ENCODE results near the gene NUDC. TPM values are rescaled to one million over a fixed set of nuclear protein-coding genes. Genes with fewer than 3 reads are reported as not detected.

NUDC gene
- total RNA-seq, 1 experiment from 2014 or later, result 118 TPM

- Histone ChIP-seq H2AFZ (ENCODE audit: low read length) (no peak overlapping the region), H3T11ph (ENCODE audit: low read length) (no peak overlapping the region), H3K23me2 (ENCODE audit: insufficient read length, low read depth, low read length, poor library complexity, severe bottlenecking) (peaks cover 3% of the 10 kb centered on the region), H3K56ac (ENCODE audit: insufficient read length, low read depth, low read length) (no peak overlapping the region), H3K9ac (ENCODE audit: extremely low read depth, insufficient read length, low read length) (no peak overlapping the region), H4K20me1 (ENCODE audit: control insufficient read depth, insufficient read depth, insufficient read length) (no peaks in the 10 kb centered on the region), H2AK5ac (ENCODE audit: insufficient read length, low read length) (no peak overlapping the region), H3K27ac (ENCODE audit: insufficient read length, low read depth, low read length) (no peak overlapping the region), H4K91ac (ENCODE audit: insufficient read length, low read depth, low read length) (no peak overlapping the region), H3K4me2 (ENCODE audit: insufficient read depth, insufficient read length, low read length) (no peak overlapping the region), H3K79me1 (ENCODE audit: insufficient read depth, low read depth, low read length, poor library complexity, severe bottlenecking) (no peaks in the 10 kb centered on the region), H2BK12ac (ENCODE audit: insufficient read length, low read depth, low read length) (no peak overlapping the region), H2BK5ac (ENCODE audit: insufficient read length, low read length) (no peak overlapping the region), H3K14ac (ENCODE audit: insufficient read depth, low read length) (no peak overlapping the region), H3K4ac (ENCODE audit: low read depth, low read length) (no peak overlapping the region), H3K18ac (ENCODE audit: insufficient read length, low read depth, low read length) (no peak overlapping the region), H4K5ac (ENCODE audit: insufficient read length, low read depth, low read length) (no peak overlapping the region), H3K27me3 (ENCODE audit: insufficient read depth, low read length) (no peaks in the 10 kb centered on the region), H2BK120ac (ENCODE audit: low read depth, low read length, poor library complexity, severe bottlenecking) (no peak overlapping the region), H3K4me1 (ENCODE audit: insufficient read depth, low read length) (no peaks in the 10 kb centered on the region), H4K8ac (replicated peaks; ENCODE audit: insufficient read length, low read depth, low read length) (no peak overlapping the region), H2BK20ac (ENCODE audit: low read depth, low read length, poor library complexity, severe bottlenecking) (no peak overlapping the region), H3K79me2 (ENCODE audit: insufficient read depth, low read length) (no peaks in the 10 kb centered on the region), H3K9me3 (ENCODE audit: control insufficient read depth, low read depth, low read length) (no peaks in the 10 kb centered on the region), H3K23ac (ENCODE audit: insufficient read length, low read depth, low read length) (no peak overlapping the region), H2BK15ac (ENCODE audit: low read depth, low read length) (no peak overlapping the region)
- Mint-ChIP-seq H3K27me3 (ENCODE audit: low read depth) (peaks cover 2% of the 10 kb centered on the region), H3K4me1 (no peaks in the 10 kb centered on the region), H3K27ac (no peak overlapping the region), H3K4me3 (no peak overlapping the region), H3K36me3 (ENCODE audit: insufficient read depth in 1 of 3, low read depth in 3 of 3) (no peaks in the 10 kb centered on the region), H3K9me3 (no peaks in the 10 kb centered on the region)
- no peak for TF ChIP-seq CTCF (conservative IDR thresholded peaks at IDR 0.05)
- no CpG with 5 or more reads among the region's 4 CpGs for WGBS (ENCODE audit: extremely low coverage, insufficient read length, low lambda C conversion rate)
- no peak for DNase-seq
These were observed 11.0 kb upstream of the NUDC start for GRCh38 chr1:26910343-26911160.
